WTC11 (cell line): ENCODE measurements around the gene CMA1.

Source experiments
- CDX4 ChIP-seq: fragments of 250-450 bp; sonication (Bioruptor Pico); IDR thresholded peaks from 2 replicates; pipeline ENCODE4 v1.9.0; 2021; ENCODE audit warnings: moderate library complexity, mild to moderate bottlenecking, inconsistent platforms, borderline replicate concordance
- HMGXB4 ChIP-seq: sonication (generic); formaldehyde crosslinking; IDR thresholded peaks from 2 replicates; pipeline ENCODE4 v1.8.1; 2023; ENCODE audit warnings: mild to moderate bottlenecking, moderate library complexity, missing genetic modification reagents
- PREB ChIP-seq: sonication (generic); formaldehyde crosslinking; IDR thresholded peaks from 2 replicates; pipeline ENCODE4 v1.8.1; 2022; ENCODE audit warnings: mild to moderate bottlenecking, missing genetic modification reagents, moderate library complexity, borderline replicate concordance
- TEAD4 ChIP-seq: sonication (generic); formaldehyde crosslinking; IDR thresholded peaks from 2 replicates; pipeline ENCODE4 v1.8.0; 2022; ENCODE audit warnings: mild to moderate bottlenecking, missing genetic modification reagents
- ZBTB43 ChIP-seq: sonication (generic); formaldehyde crosslinking; IDR thresholded peaks from 2 replicates; pipeline ENCODE4 v1.8.1; 2023; ENCODE audit warnings: mild to moderate bottlenecking, missing genetic modification reagents
- TF ChIP-seq, protein P1 (sequence below): fragments of 200-600 bp; IDR thresholded peaks from 2 replicates; pipeline ENCODE4 v1.8.0; 2022; ENCODE audit warnings: antibody characterized with exemption

DNA sequence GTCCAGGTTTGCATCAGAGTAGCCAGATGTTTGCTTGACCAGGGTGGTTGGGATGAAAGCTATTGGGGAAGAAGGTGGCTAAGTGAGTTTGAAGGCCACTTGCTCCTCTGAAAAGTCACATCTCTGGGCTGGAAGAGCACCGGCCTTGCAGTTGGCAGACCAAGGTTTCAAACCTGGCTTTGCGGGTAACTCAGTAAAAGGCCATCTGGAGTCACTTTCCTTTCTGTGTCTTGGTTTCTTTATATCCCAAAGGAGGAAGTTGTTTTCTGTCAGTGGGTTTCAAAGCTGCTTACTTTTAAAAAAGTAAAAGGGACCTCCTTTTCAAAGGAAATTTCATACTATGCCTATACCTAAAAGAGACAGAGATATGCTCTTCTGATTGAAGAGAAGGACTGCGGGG lies 26.2 kb upstream of the CMA1 start:
- TF ChIP-seq, protein P1, sequence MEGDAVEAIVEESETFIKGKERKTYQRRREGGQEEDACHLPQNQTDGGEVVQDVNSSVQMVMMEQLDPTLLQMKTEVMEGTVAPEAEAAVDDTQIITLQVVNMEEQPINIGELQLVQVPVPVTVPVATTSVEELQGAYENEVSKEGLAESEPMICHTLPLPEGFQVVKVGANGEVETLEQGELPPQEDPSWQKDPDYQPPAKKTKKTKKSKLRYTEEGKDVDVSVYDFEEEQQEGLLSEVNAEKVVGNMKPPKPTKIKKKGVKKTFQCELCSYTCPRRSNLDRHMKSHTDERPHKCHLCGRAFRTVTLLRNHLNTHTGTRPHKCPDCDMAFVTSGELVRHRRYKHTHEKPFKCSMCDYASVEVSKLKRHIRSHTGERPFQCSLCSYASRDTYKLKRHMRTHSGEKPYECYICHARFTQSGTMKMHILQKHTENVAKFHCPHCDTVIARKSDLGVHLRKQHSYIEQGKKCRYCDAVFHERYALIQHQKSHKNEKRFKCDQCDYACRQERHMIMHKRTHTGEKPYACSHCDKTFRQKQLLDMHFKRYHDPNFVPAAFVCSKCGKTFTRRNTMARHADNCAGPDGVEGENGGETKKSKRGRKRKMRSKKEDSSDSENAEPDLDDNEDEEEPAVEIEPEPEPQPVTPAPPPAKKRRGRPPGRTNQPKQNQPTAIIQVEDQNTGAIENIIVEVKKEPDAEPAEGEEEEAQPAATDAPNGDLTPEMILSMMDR: no peak
- TF ChIP-seq PREB (CRISPR knock-in tag) (no peak), HMGXB4 (CRISPR knock-in tag) (no peak), TEAD4 (CRISPR knock-in tag) (no peak), ZBTB43 (CRISPR knock-in tag) (no peak), CDX4 (no peak)
